ENCODE data around the gene ZNF80.

DNA sequence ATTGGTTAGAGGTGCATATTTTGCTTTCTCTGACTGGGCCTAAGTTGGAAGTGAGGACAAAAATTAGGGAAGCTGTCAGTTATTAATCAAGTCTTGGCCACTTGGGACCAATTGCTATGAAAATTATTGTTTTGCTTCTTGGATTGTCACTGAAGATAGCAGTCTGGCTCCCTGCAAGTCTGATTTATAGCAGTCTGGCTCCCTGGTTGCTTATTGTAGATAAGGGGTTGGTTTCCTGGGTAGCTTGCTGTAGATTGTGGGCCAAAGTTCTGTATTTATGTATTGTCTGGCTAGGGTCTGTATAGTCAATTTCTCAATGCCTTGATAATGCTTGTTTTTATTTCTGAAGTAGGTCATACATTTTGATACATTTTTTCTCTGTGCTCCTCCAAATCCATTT, 45.2 kb downstream of the ZNF80 start:
- TF ChIP-seq, protein P1, sequence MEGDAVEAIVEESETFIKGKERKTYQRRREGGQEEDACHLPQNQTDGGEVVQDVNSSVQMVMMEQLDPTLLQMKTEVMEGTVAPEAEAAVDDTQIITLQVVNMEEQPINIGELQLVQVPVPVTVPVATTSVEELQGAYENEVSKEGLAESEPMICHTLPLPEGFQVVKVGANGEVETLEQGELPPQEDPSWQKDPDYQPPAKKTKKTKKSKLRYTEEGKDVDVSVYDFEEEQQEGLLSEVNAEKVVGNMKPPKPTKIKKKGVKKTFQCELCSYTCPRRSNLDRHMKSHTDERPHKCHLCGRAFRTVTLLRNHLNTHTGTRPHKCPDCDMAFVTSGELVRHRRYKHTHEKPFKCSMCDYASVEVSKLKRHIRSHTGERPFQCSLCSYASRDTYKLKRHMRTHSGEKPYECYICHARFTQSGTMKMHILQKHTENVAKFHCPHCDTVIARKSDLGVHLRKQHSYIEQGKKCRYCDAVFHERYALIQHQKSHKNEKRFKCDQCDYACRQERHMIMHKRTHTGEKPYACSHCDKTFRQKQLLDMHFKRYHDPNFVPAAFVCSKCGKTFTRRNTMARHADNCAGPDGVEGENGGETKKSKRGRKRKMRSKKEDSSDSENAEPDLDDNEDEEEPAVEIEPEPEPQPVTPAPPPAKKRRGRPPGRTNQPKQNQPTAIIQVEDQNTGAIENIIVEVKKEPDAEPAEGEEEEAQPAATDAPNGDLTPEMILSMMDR (IDR thresholded peaks at IDR 0.05): no peak
- TF ChIP-seq POLR2A (IDR thresholded peaks at IDR 0.05): no peak
